ENCODE data around the gene IL4. TPM values are rescaled to one million over a fixed set of nuclear protein-coding genes. Genes with fewer than 3 reads are reported as not detected.
A peak's percentile ranks its signal among the peaks of the same experiment; 100 is the strongest.
"Not testable (repeated sequence)": the region's sequence is repeated elsewhere in the genome, so short reads cannot be mapped to it uniquely, and the experiment has no call there.

The IL4 gene
- total RNA-seq, 1 donor from 2014 or later, result not detected

- no peak for DNase-seq (ENCODE audit: low spot score)
These were observed 1.1 kb downstream of the IL4 start for GRCh38 chr5:132674671-132675506.

DNA sequence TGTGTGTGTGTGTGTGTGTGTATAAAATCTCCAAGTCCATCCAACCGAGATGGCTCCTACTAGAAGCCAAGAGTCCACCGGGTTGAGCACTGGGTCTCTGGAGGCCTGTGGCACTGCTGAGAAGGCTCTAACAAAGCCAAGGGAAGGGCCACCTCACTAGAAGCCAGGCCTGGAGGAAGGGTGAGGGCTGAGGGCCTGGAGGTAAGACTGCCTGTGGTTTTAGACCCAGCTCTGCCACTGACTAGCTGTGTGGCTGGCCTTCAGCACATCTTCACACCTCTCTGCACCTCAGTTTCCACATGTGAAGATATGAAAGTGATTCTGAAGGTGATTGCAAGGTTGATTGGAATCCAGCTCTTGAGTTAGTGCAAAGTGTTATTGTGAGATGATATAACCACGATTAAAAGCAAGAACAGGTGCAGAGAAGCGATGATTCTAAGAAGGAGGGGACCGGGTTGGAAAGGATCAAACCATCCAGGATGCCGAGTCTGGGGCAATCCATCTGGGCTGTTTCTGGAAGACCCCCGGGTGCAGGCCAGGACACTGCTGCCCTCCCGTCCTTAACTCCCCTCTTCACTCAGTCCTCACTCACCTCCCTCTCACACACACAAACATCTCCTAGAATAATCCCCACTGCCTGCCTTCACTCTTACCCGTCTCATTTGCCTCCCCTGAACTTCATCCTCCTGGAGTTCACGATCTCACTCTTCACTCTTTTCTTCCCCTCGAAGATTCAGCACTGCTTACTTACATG lies 2.3 kb downstream of the IL4 start:
- no peak for DNase-seq (ENCODE audit: low spot score)

DNA sequence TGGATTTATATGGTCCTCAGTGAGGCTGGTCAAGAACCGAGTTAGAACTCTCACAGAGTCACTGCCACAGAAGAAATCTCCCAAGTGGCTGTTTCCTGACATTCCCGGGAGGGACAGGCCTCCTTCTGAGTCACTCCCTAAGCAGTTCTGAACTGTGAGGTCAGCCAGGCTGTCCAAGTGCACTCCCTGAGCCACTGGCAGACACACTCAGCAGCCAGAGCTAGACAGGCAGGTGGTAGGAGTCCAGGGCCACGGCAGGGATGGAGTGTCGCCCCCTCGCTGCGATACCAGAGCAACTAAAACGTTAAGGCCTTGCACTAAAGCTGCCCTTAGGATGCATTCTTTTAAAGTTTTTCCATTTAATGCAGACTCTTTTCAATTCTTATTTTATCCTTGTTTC lies 3.4 kb downstream of the IL4 start:
- DNase-seq (ENCODE audit: low spot score), result peak; percentile 75

- DNase-seq (ENCODE audit: low spot score), result no peak
These were observed 4.1 kb downstream of the IL4 start for GRCh38 chr5:132677682-132678400.

DNA sequence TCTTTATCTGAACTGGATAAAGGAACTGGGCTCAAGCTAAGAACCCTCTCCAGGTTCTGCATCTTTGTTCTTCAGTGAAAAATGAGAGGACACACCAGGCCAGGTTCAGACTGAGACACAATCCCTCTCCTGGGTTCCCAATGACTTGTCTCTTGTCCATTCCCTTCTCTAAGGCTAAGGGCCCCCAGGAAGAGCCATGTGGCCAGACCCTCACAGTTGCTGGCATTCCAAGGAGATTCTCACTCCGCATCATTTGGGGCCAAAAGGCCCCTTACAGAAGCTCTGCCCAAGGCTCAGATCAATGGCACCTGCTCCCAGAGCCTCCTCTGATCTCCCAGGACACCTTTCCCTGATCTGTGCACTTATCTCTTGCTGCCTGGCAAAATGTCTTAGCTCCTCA lies 4.9 kb downstream of the IL4 start:
- no peak for DNase-seq (ENCODE audit: low spot score)

- no peak for DNase-seq (ENCODE audit: low spot score)
These were observed 5.4 kb downstream of the IL4 start for GRCh38 chr5:132679166-132679565.

GRCh38 chr5:132679717-132680380 lies 6.1 kb downstream of the IL4 start:
- no peak for DNase-seq (ENCODE audit: low spot score)

DNA sequence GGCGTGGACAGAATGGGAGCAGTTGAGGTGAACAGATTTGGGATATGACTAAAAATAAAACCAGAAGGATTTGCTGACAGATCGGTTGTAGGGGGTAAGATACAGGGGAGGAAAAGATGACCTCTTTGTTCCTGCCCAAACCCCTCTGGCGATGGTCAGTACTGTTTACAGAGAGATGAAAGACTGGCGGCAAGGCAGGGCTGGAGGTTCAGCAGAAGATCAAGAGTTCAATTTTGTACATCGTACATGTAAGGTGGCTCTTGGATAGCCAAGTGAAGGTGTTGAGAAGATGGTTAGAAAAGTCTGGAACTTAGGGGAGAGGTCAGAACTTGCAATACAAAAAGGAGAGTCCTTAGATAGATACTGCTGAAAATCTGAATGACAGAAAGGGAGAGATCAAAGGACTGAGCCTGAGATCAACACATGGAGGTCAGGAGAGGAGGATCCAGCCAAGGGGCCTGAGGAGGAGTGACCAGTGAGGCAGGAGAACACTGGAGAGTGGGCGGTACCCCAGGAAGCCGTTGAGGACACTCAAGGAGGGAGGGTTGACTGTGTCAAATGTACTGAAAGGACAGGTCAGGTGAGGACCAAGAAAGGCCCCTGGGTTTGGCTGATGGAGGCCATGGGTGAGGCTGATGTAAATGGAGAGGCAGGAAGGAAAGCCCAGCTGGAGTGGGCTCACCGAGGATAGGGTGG lies 7.1 kb downstream of the IL4 start:
- no peak for DNase-seq (ENCODE audit: low spot score)

DNA sequence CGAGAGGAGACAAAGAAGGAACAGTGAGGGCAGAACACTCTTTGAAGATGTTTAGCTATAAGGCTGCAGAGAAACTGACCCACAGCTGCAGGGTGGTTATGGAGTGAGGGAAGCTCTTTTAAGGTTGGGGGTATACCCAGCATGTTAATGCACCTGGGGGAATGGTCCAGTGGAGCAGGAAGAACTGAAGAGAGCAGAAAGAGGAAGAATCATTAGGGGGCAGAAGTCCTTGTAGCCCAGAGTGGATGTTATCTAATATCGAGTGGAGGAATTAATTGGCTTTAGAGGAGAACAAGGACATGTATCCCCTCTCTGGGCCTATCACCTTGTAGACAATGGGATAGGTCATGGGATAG lies 7.7 kb downstream of the IL4 start:
- DNase-seq (ENCODE audit: low spot score), result no peak

- DNase-seq (ENCODE audit: low spot score), result no peak
These were observed 8.2 kb downstream of the IL4 start for GRCh38 chr5:132681983-132682382.

- no peak for DNase-seq (ENCODE audit: low spot score)
These were observed 10.7 kb downstream of the IL4 start for GRCh38 chr5:132684491-132684890.

DNA sequence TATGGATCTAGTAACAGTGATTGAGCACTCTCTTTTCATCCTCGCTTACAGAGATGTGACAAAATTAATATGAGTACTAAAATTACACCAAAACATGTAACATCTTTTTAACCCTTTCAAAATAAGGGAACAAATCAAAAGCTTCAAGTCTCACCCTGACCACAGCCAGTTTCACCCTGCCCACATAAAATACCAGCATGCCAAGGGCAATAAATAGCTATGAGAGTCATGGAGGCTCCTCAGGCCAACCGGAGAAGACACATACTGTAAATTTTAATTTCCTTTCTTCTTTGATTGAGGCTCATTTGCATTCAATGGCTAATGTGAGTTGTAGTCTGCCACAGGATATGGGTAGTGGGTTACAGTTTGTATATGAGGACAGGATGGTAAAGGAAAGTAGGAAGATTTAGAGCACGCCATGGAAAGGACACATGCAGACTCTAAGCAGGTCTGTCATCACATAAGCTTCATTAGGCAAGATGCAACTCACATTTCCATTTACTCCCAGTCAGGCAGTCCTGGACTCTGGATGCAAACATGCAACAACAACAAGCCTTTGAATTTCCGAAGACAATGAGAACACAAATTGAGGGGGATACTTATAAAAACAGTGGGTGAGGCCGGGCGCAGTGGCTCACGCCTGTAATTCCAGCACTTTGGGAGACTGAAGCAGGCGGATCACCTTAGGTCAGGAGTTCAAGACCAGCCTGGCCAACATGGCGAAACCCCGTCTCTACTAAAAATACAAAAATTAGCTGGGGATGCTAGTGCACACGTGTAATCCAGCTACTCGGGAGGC lies 11.3 kb downstream of the IL4 start:
- no peak for DNase-seq (ENCODE audit: low spot score)

- no peak for DNase-seq (ENCODE audit: low spot score)
These were observed 12.4 kb downstream of the IL4 start for GRCh38 chr5:132686193-132686592.

DNA sequence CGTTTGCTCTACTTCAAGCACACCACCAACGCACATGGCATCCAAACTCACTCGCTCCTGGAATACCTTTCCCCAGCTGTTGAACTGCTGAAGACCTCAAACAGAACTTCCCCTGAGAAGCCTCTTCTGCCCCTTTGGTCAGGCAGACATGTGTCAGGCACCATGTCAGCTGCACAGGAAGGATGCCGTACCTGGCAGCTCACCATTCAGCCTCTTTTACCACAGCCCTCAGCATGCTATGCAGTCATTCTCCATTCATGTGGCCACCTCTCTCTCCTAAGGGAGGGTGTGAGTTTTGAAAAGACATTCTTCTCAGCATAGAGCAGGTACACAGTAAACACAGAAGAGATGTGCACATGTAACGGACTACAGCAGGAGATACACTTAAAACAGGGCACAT lies 14.2 kb downstream of the IL4 start:
- DNase-seq (ENCODE audit: low spot score), result no peak

GRCh38 chr5:132688536-132689339 lies 14.9 kb downstream of the IL4 start:
- no peak for DNase-seq (ENCODE audit: low spot score)

- DNase-seq (ENCODE audit: low spot score), result no peak
These were observed 15.7 kb downstream of the IL4 start for GRCh38 chr5:132689513-132689912.

- no peak for DNase-seq (ENCODE audit: low spot score)
These were observed 16.4 kb downstream of the IL4 start for GRCh38 chr5:132690156-132690555.

GRCh38 chr5:132691755-132692631 lies 18.2 kb downstream of the IL4 start:
- not testable (repeated sequence) for DNase-seq (ENCODE audit: low spot score)

DNA sequence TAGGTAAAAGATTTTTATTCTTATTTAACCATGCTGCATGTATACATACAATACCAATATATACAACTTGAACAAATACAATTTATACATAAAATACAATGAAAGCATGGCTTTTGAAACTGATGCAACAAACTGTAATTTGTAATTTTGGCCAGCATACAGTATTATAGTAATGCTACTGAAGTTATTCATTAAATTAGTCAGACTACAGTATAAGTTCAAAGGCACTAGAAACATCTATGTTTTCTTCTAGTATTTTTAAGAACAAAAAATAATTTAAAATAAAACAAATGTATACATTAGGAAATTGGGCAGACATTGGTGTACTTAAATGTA lies 18.8 kb downstream of the IL4 start:
- DNase-seq (ENCODE audit: low spot score), result no peak

Measured in mucosa of gallbladder (tissue), 1 donor.